K562 (cell line): ENCODE data around the gene CBX1. TPM values are rescaled to one million over a fixed set of nuclear protein-coding genes. Genes with fewer than 3 reads are reported as not detected.

ENCODE experiments used
- ATF1 ChIP-seq, 2 experiments: fragments of 450-650 bp in 1 of 2; IDR thresholded peaks; 2 replicates each; pipeline ENCODE4 v1.6.1; 2016; ENCODE audit warnings: missing compliant biosample characterization in 1 of 2, missing genetic modification characterization in 1 of 2
- CBFA2T2 ChIP-seq: fragments of 450-650 bp; conservative IDR thresholded peaks from 2 replicates; pipeline ENCODE4 v1.6.1; 2017; ENCODE audit warnings: mild to moderate bottlenecking
- NCOA4 ChIP-seq: fragments of 450-650 bp; IDR thresholded peaks from 2 replicates; pipeline ENCODE4 v1.6.1; 2018; ENCODE audit warnings: mild to moderate bottlenecking; ENCODE audit not compliant: partially characterized antibody
- POLR2A ChIP-seq: fragments of 450-650 bp; conservative IDR thresholded peaks from 2 replicates; pipeline ENCODE4 v1.6.1; 2016
- RBM17 ChIP-seq: fragments of 200-400 bp; formaldehyde crosslinking; IDR thresholded peaks from 2 replicates; pipeline ENCODE4 v1.6.1; 2017; ENCODE audit warnings: low read depth, mild to moderate bottlenecking, low read length, borderline replicate concordance
- SUPT5H ChIP-seq: fragments of 450-650 bp; IDR thresholded peaks from 2 replicates; pipeline ENCODE4 v1.6.1; 2016
- TAF1 ChIP-seq: IDR thresholded peaks from 2 replicates; pipeline ENCODE4 v1.6.1; 2011; ENCODE audit warnings: mild to moderate bottlenecking, low read length, moderate library complexity; ENCODE audit not compliant: insufficient read depth, control insufficient read depth, severe bottlenecking; ENCODE audit errors: extremely low read depth
- ZNF282 ChIP-seq: sonication (generic); formaldehyde crosslinking; IDR thresholded peaks from 2 replicates; pipeline ENCODE4 v1.8.1; 2023; ENCODE audit warnings: missing genetic modification reagents
- ZNF395 ChIP-seq: fragments of 200-800 bp; sonication (Bioruptor generic); IDR thresholded peaks from 2 replicates; pipeline ENCODE4 v1.6.1; 2017; ENCODE audit warnings: missing genetic modification characterization, missing compliant biosample characterization
- ZNF75A ChIP-seq: fragments of 450-650 bp; formaldehyde crosslinking; IDR thresholded peaks from 2 replicates; pipeline ENCODE4 v1.4.0; 2020; ENCODE audit warnings: mild to moderate bottlenecking
- polyA plus RNA-seq, 8 experiments: library from polyadenylated mRNA; depleted of rRNA in 4 of 8; stranded (reverse) in 5 of 8; unstranded in 3 of 8; fragments of >200 nt; fragmentation: Nextera tagmentation in 2 of 8; fragmentation: Illumina TruSeq in 1 of 8; extraction: Ambion mirVana in 2 of 8; extraction: Trizol in 1 of 8; gene quantifications; 2 replicates each; pipeline versions ENCODE4 v1.2.1 to v1.2.3, GENCODE V29; 2011 to 2014; ENCODE audit warnings: inconsistent platforms in 1 of 8, missing spikeins in 1 of 8
- total RNA-seq, 7 experiments: library from RNA; depleted of rRNA in 6 of 7; stranded (reverse); fragments of >200 nt in 6 of 7; fragmentation: Illumina TruSeq in 2 of 7; extraction: Trizol in 2 of 7; gene quantifications; 2 replicates each; pipeline versions ENCODE4 v1.2.1 to v1.2.3, GENCODE V29; 2011 to 2021; ENCODE audit warnings: low replicate concordance in 1 of 7
- TF ChIP-seq, protein P1 (sequence below): sonication (generic); IDR thresholded peaks from 2 replicates; pipeline ENCODE4 v1.6.1; 2016
- TF ChIP-seq, protein P2 (sequence below), 2 experiments: fragments of 450-650 bp; IDR thresholded peaks; 2 replicates each; pipeline ENCODE4 v1.6.1; 2016
- TF ChIP-seq, protein P3 (sequence below): fragments of 250-450 bp; sonication (Bioruptor Pico); IDR thresholded peaks from 2 replicates; pipeline ENCODE4 v1.8.0; 2022; ENCODE audit warnings: moderate library complexity, mild to moderate bottlenecking, inconsistent platforms
- TF ChIP-seq, protein P4 (sequence below), 2 experiments: fragments of 450-650 bp in 1 of 2; IDR thresholded peaks; 2 replicates each; pipeline ENCODE4 v1.6.1; 2011 to 2017; ENCODE audit warnings: low read depth in 2 of 2, antibody characterized with exemption in 1 of 2, borderline replicate concordance in 1 of 2, low read length in 1 of 2, mild to moderate bottlenecking in 1 of 2, mixed read lengths in 1 of 2; ENCODE audit not compliant: control insufficient read depth in 1 of 2
- TF ChIP-seq, protein P5 (sequence below): fragments of 450-650 bp; formaldehyde crosslinking; IDR thresholded peaks from 2 replicates; pipeline ENCODE4 v1.4.0; 2022; ENCODE audit warnings: mild to moderate bottlenecking, moderate library complexity

The CBX1 gene
- total and polyA plus RNA-seq, 9 of the 15 experiments (the other 6 are each of a cell fraction or from before 2014, with no cell fraction given): 10.6 to 95.7 (median 52.7) TPM

DNA sequence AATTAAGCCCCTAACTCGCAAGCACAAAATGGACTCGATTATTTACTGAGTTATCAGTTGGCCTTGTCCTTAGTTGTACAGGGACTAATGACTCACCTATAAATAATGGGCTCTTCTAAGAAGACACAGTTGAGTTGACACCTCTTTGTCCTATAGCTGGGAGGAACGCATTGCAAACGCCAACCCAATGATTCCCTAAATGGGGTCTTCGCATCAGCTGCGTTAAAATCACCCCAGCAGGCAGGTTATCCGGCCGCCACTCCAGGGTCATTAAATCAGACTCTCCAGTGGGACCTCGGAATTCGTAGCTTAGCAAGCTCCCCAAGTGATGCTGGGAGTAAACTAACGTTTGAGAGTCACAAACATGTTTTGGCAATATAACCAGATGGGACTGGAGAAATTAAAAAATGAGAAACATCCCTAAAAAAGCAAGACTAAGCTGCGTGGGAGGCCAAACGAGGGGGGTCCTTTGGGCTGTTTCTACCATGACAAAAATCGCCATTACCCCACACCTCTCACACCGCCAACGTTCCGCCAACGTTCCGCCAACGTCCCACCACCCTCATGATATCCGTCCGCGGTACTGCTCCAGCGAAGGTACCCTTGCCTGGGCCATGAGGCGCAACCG, 54.1 kb downstream of the CBX1 start (continued):
- TF ChIP-seq, protein P1, sequence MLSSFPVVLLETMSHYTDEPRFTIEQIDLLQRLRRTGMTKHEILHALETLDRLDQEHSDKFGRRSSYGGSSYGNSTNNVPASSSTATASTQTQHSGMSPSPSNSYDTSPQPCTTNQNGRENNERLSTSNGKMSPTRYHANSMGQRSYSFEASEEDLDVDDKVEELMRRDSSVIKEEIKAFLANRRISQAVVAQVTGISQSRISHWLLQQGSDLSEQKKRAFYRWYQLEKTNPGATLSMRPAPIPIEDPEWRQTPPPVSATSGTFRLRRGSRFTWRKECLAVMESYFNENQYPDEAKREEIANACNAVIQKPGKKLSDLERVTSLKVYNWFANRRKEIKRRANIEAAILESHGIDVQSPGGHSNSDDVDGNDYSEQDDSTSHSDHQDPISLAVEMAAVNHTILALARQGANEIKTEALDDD: no peak
- TF ChIP-seq POLR2A: no peak
- TF ChIP-seq TAF1: no peak
- no peak for TF ChIP-seq SUPT5H
- TF ChIP-seq ZNF282 (CRISPR knock-in tag): no peak
- TF ChIP-seq, protein P2, sequence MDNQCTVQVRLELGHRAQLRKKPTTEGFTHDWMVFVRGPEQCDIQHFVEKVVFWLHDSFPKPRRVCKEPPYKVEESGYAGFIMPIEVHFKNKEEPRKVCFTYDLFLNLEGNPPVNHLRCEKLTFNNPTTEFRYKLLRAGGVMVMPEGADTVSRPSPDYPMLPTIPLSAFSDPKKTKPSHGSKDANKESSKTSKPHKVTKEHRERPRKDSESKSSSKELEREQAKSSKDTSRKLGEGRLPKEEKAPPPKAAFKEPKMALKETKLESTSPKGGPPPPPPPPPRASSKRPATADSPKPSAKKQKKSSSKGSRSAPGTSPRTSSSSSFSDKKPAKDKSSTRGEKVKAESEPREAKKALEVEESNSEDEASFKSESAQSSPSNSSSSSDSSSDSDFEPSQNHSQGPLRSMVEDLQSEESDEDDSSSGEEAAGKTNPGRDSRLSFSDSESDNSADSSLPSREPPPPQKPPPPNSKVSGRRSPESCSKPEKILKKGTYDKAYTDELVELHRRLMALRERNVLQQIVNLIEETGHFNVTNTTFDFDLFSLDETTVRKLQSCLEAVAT (IDR thresholded peaks at IDR 0.05): no peak
- no peak for TF ChIP-seq ATF1 (CRISPR knock-in tag; IDR thresholded peaks at IDR 0.05)
- no peak for TF ChIP-seq ATF1 (tag; IDR thresholded peaks at IDR 0.05)
- TF ChIP-seq, protein P3, sequence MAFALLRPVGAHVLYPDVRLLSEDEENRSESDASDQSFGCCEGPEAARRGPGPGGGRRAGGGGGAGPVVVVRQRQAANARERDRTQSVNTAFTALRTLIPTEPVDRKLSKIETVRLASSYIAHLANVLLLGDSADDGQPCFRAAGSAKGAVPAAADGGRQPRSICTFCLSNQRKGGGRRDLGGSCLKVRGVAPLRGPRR (CRISPR knock-in tag): no peak
- TF ChIP-seq ZNF395 (CRISPR knock-in tag): peak; percentile 46
- TF ChIP-seq NCOA4: no peak
- TF ChIP-seq, protein P4, sequence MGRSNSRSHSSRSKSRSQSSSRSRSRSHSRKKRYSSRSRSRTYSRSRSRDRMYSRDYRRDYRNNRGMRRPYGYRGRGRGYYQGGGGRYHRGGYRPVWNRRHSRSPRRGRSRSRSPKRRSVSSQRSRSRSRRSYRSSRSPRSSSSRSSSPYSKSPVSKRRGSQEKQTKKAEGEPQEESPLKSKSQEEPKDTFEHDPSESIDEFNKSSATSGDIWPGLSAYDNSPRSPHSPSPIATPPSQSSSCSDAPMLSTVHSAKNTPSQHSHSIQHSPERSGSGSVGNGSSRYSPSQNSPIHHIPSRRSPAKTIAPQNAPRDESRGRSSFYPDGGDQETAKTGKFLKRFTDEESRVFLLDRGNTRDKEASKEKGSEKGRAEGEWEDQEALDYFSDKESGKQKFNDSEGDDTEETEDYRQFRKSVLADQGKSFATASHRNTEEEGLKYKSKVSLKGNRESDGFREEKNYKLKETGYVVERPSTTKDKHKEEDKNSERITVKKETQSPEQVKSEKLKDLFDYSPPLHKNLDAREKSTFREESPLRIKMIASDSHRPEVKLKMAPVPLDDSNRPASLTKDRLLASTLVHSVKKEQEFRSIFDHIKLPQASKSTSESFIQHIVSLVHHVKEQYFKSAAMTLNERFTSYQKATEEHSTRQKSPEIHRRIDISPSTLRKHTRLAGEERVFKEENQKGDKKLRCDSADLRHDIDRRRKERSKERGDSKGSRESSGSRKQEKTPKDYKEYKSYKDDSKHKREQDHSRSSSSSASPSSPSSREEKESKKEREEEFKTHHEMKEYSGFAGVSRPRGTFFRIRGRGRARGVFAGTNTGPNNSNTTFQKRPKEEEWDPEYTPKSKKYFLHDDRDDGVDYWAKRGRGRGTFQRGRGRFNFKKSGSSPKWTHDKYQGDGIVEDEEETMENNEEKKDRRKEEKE (IDR thresholded peaks at IDR 0.05; ENCODE audit: borderline replicate concordance in 1 of 2, control insufficient read depth in 1 of 2, low read depth in 2 of 2, low read length in 1 of 2): no peak
- no peak for TF ChIP-seq ZNF75A (CRISPR knock-in tag)
- TF ChIP-seq RBM17: no peak
- TF ChIP-seq CBFA2T2: no peak
- TF ChIP-seq, protein P5, sequence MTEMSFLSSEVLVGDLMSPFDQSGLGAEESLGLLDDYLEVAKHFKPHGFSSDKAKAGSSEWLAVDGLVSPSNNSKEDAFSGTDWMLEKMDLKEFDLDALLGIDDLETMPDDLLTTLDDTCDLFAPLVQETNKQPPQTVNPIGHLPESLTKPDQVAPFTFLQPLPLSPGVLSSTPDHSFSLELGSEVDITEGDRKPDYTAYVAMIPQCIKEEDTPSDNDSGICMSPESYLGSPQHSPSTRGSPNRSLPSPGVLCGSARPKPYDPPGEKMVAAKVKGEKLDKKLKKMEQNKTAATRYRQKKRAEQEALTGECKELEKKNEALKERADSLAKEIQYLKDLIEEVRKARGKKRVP: no peak
